ENCODE results near the gene MYO5B. TPM values are rescaled to one million over a fixed set of nuclear protein-coding genes. Genes with fewer than 3 reads are reported as not detected.

MYO5B gene
- polyA plus RNA-seq, 1 donor (not counting 4 experiments of a cell fraction or from before 2014, with no cell fraction given) = 6.8 TPM

DNA sequence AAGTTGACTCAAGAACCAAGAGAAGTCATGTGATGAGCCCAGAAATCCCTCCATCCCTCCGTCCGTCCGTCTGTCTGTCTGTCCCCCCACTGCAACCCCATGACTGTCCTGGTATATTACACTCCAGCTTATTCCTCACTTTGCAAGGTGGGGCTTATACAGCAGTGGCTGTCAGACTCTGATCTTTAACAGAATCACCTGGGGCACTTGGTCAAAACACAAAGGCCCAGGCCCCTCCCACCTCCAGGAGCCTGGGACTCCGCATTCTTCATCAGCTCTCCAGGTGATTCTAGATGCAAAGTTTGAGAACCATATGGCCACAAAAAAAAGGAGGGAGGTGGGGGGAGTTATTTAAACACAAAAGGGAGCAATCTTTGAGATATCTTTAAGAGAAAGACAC lies 61.4 kb downstream of the MYO5B start:
- Histone ChIP-seq H3K9me3 (ENCODE audit: control insufficient read depth, low read depth, low read length) (no peaks in the 10 kb centered on the region), H3K4me1 (ENCODE audit: control insufficient read depth, extremely low read depth, insufficient read depth, low read length) (no peaks in the 10 kb centered on the region), H3K4me3 (ENCODE audit: control insufficient read depth in 2 of 3, extremely low read depth in 1 of 3, insufficient read depth in 2 of 3, low read depth in 1 of 3, low read length in 3 of 3) (no peak overlapping the region), H2AFZ (ENCODE audit: control insufficient read depth, low read length) (no peak overlapping the region), H3K4me2 (ENCODE audit: control insufficient read depth, extremely low read depth, insufficient read depth, low read depth, low read length) (no peak overlapping the region), H3K9ac (ENCODE audit: control insufficient read depth, extremely low read depth, insufficient read depth, low read length) (no peak overlapping the region), H4K20me1 (ENCODE audit: control insufficient read depth, extremely low read depth, insufficient read depth, low read length) (no peaks in the 10 kb centered on the region), H3K79me2 (ENCODE audit: control insufficient read depth, insufficient read depth, low read length) (no peaks in the 10 kb centered on the region), H3K27ac (ENCODE audit: control insufficient read depth, insufficient read depth, low read length) (no peak overlapping the region), H3K9me1 (ENCODE audit: control insufficient read depth, extremely low read depth, insufficient read depth, low read length) (no peaks in the 10 kb centered on the region), H3K36me3 (ENCODE audit: control insufficient read depth in 2 of 2, extremely low read depth in 1 of 2, insufficient read depth in 2 of 2, low read length in 2 of 2) (no peaks in the 10 kb centered on the region), H3K27me3 (ENCODE audit: control insufficient read depth, extremely low read depth, insufficient read depth, low read length) (peaks cover 7% of the 10 kb centered on the region)
- no peak for TF ChIP-seq EZH2 (IDR thresholded peaks at IDR 0.05; ENCODE audit: low read length)
- TF ChIP-seq, protein P1, sequence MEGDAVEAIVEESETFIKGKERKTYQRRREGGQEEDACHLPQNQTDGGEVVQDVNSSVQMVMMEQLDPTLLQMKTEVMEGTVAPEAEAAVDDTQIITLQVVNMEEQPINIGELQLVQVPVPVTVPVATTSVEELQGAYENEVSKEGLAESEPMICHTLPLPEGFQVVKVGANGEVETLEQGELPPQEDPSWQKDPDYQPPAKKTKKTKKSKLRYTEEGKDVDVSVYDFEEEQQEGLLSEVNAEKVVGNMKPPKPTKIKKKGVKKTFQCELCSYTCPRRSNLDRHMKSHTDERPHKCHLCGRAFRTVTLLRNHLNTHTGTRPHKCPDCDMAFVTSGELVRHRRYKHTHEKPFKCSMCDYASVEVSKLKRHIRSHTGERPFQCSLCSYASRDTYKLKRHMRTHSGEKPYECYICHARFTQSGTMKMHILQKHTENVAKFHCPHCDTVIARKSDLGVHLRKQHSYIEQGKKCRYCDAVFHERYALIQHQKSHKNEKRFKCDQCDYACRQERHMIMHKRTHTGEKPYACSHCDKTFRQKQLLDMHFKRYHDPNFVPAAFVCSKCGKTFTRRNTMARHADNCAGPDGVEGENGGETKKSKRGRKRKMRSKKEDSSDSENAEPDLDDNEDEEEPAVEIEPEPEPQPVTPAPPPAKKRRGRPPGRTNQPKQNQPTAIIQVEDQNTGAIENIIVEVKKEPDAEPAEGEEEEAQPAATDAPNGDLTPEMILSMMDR (optimal IDR thresholded peaks at IDR 0.05 in 1 of 3, IDR thresholded peaks at IDR 0.05 in 1 of 3, conservative IDR thresholded peaks at IDR 0.05 in 1 of 3; ENCODE audit: extremely low read depth in 1 of 3, insufficient read depth in 2 of 3, low read length in 3 of 3) = no peak
- FAIRE-seq (no peak), DNase-seq (ENCODE audit: low read depth, low spot score) (no peak)
- dilution Hi-C loops (cut with MboI; ENCODE audit: extremely low pct_ligation_motif_present, low sequenced_read_pairs) = no loop called here

DNA sequence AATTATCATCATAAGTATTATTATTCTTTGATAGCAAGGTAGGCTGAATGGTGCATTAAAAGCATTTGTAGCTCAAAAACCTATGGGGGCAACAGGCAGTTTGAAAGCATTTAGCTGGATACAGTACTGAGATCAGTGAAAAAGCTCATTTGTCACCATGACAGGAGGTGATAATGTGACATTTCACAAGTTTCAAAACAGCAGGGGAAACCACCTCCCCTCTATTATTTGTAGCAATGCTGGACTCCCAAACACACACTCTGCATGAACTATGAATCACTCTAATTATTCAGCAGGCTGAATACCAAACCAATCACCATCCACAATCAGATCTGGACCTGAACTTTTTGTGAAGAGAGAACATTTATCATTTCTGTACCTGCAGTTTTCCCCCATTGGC lies 63.4 kb downstream of the MYO5B start:
- DNase-seq (ENCODE audit: low read depth, low spot score) (no peak), FAIRE-seq (no peak)
- Histone ChIP-seq H3K4me2 (ENCODE audit: control insufficient read depth, extremely low read depth, insufficient read depth, low read depth, low read length) (no peak overlapping the region), H3K27ac (ENCODE audit: control insufficient read depth, insufficient read depth, low read length) (no peak overlapping the region), H3K4me1 (ENCODE audit: control insufficient read depth, extremely low read depth, insufficient read depth, low read length) (no peaks in the 10 kb centered on the region), H3K9ac (ENCODE audit: control insufficient read depth, extremely low read depth, insufficient read depth, low read length) (no peak overlapping the region), H3K36me3 (ENCODE audit: control insufficient read depth in 2 of 2, extremely low read depth in 1 of 2, insufficient read depth in 2 of 2, low read length in 2 of 2) (no peaks in the 10 kb centered on the region), H2AFZ (ENCODE audit: control insufficient read depth, low read length) (no peak overlapping the region), H3K9me3 (ENCODE audit: control insufficient read depth, low read depth, low read length) (no peaks in the 10 kb centered on the region), H3K9me1 (ENCODE audit: control insufficient read depth, extremely low read depth, insufficient read depth, low read length) (no peaks in the 10 kb centered on the region), H4K20me1 (ENCODE audit: control insufficient read depth, extremely low read depth, insufficient read depth, low read length) (no peaks in the 10 kb centered on the region), H3K79me2 (ENCODE audit: control insufficient read depth, insufficient read depth, low read length) (no peaks in the 10 kb centered on the region), H3K4me3 (ENCODE audit: control insufficient read depth in 2 of 3, extremely low read depth in 1 of 3, insufficient read depth in 2 of 3, low read depth in 1 of 3, low read length in 3 of 3) (no peak overlapping the region), H3K27me3 (ENCODE audit: control insufficient read depth, extremely low read depth, insufficient read depth, low read length) (peaks cover 7% of the 10 kb centered on the region)
- dilution Hi-C loops (cut with MboI; ENCODE audit: extremely low pct_ligation_motif_present, low sequenced_read_pairs) = no loop called here
- TF ChIP-seq, protein P1 (optimal IDR thresholded peaks at IDR 0.05 in 1 of 3, IDR thresholded peaks at IDR 0.05 in 1 of 3, conservative IDR thresholded peaks at IDR 0.05 in 1 of 3; ENCODE audit: extremely low read depth in 1 of 3, insufficient read depth in 2 of 3, low read length in 3 of 3) = no peak

Data from keratinocyte (primary cell).